H1 (cell line): ENCODE measurements around the gene MROH2B. TPM values are rescaled to one million over a fixed set of nuclear protein-coding genes. Genes with fewer than 3 reads are reported as not detected.

Experiments
- CTCF ChIA-PET: fragments of 300-600 bp; sonication (Branson Sonifier 250); formaldehyde crosslinking; loops from one replicate; lab custom pipeline; 2021; ENCODE audit not compliant: partially characterized antibody; lab: Charles Lee
- POLR2A ChIA-PET: fragments of 300-600 bp; sonication (Branson Sonifier 250); formaldehyde crosslinking; loops from one replicate; lab custom pipeline; 2021; ENCODE audit warnings: inconsistent platforms; ENCODE audit not compliant: partially characterized antibody; lab: Charles Lee
- DNase-seq, 2 experiments: peaks; one replicate each; pipeline versions ENCODE4 v3.0.0 to v3.0.0-alpha.2; 2010 to 2022; ENCODE audit warnings: low spot score in 2 of 2, low read depth in 1 of 2, mixed read lengths in 1 of 2
- FAIRE-seq: peaks from 2 replicates; lab custom pipeline; 2011; peaks lifted over from hg19 to GRCh38; lab: Jason Lieb, UNC
- H2AFZ ChIP-seq: 2 replicates; pipeline ENCODE4 v1.8.1; 2012; ENCODE audit warnings: low read length, inconsistent platforms
- H2AK5ac ChIP-seq: 2 replicates; pipeline ENCODE4 v1.6.1; 2013; ENCODE audit warnings: low read depth, low read length
- H2BK120ac ChIP-seq: replicated peaks from 2 replicates; pipeline ENCODE3; 2013; ENCODE audit warnings: low read depth, low read length, inconsistent platforms
- H2BK12ac ChIP-seq: 2 replicates; pipeline ENCODE4 v1.6.1; 2013; ENCODE audit warnings: low read depth, low read length
- H2BK15ac ChIP-seq: 2 replicates; pipeline ENCODE4 v1.6.1; 2013; ENCODE audit warnings: low read length
- H2BK20ac ChIP-seq: 2 replicates; pipeline ENCODE4 v1.6.1; 2013; ENCODE audit warnings: low read length
- H2BK5ac ChIP-seq: 2 replicates; pipeline ENCODE4 v1.6.1; 2013; ENCODE audit warnings: low read depth, low read length
- H3K14ac ChIP-seq: 2 replicates; pipeline ENCODE4 v1.6.1; 2013; ENCODE audit warnings: inconsistent platforms; ENCODE audit not compliant: insufficient read length
- H3K18ac ChIP-seq: 2 replicates; pipeline ENCODE4 v1.6.1; 2013; ENCODE audit warnings: low read length; ENCODE audit errors: extremely low read depth
- H3K23ac ChIP-seq: 2 replicates; pipeline ENCODE4 v1.6.1; 2013; ENCODE audit warnings: inconsistent platforms; ENCODE audit not compliant: insufficient read length
- H3K23me2 ChIP-seq: 2 replicates; pipeline ENCODE4 v1.6.1; 2013; ENCODE audit warnings: low read depth, low read length
- H3K27ac ChIP-seq: 2 replicates; pipeline ENCODE4 v1.6.1; 2011; ENCODE audit warnings: low read depth, low read length, inconsistent platforms
- H3K27me3 ChIP-seq, 4 experiments: replicated peaks in 1 of 4; 1 replicate in 1 of 4; 2 replicates in 3 of 4; pipeline versions ENCODE4 v1.6.1 to v1.8.1; 2011 to 2013; ENCODE audit warnings: low read length in 3 of 4, mild to moderate bottlenecking in 3 of 4, inconsistent platforms in 2 of 4, mixed read lengths in 2 of 4, moderate library complexity in 1 of 4; ENCODE audit not compliant: control insufficient read depth in 3 of 4, insufficient read depth in 3 of 4; ENCODE audit errors: extremely low read depth in 1 of 4
- H3K36me3 ChIP-seq, 4 experiments: 2 replicates each; pipeline versions ENCODE4 v1.6.1 to v1.8.1; 2011 to 2013; ENCODE audit warnings: mild to moderate bottlenecking in 4 of 4, low read length in 3 of 4, moderate library complexity in 2 of 4, control low read depth in 1 of 4, inconsistent platforms in 1 of 4; ENCODE audit not compliant: insufficient read depth in 4 of 4, control insufficient read depth in 2 of 4
- H3K4ac ChIP-seq: replicated peaks from 2 replicates; pipeline ENCODE3; 2013; ENCODE audit warnings: low read length, low read depth, mixed read lengths, inconsistent platforms; ENCODE audit not compliant: insufficient read length
- H3K4me1 ChIP-seq, 4 experiments: replicated peaks in 1 of 4; 1 replicate in 1 of 4; 2 replicates in 3 of 4; pipeline versions ENCODE4 v1.6.1 to v1.8.1; 2011 to 2013; ENCODE audit warnings: low read length in 3 of 4, inconsistent platforms in 2 of 4, mixed read lengths in 1 of 4; ENCODE audit not compliant: insufficient read depth in 4 of 4, control insufficient read depth in 3 of 4
- H3K4me2 ChIP-seq, 2 experiments: 2 replicates each; pipeline versions ENCODE4 v1.6.1 to v1.8.1; 2011 to 2013; ENCODE audit warnings: low read depth in 2 of 2, low read length in 2 of 2, control low read depth in 1 of 2, inconsistent platforms in 1 of 2, mild to moderate bottlenecking in 1 of 2; ENCODE audit not compliant: insufficient read depth in 1 of 2
- H3K4me3 ChIP-seq, 4 experiments: fragments of 200-600, 300-600 bp in 1 of 4; sonication (generic), shearing (Covaris generic), sonication (Bioruptor Twin) in 1 of 4; 2 replicates each; pipeline versions ENCODE4 v1.5.1 to v1.8.1; 2011 to 2016; ENCODE audit warnings: low read length in 4 of 4, low read depth in 3 of 4, control low read depth in 2 of 4, inconsistent platforms in 2 of 4, mild to moderate bottlenecking in 2 of 4, mixed read lengths in 1 of 4, moderate library complexity in 1 of 4; ENCODE audit not compliant: insufficient read depth in 2 of 4; ENCODE audit errors: extremely low read depth in 1 of 4
- H3K56ac ChIP-seq: replicated peaks from 2 replicates; pipeline ENCODE3; 2013; ENCODE audit warnings: low read depth, mild to moderate bottlenecking, mixed read lengths, low read length, inconsistent platforms; ENCODE audit not compliant: insufficient read length
- H3K79me1 ChIP-seq: 2 replicates; pipeline ENCODE4 v1.6.1; 2013; ENCODE audit warnings: low read depth, low read length, control low read depth
- H3K79me2 ChIP-seq, 2 experiments: 2 replicates each; pipeline versions ENCODE4 v1.6.1 to v1.8.1; 2012 to 2013; ENCODE audit warnings: low read length in 2 of 2, mild to moderate bottlenecking in 2 of 2, inconsistent platforms in 1 of 2; ENCODE audit not compliant: insufficient read depth in 2 of 2, control insufficient read depth in 1 of 2
- H3K9ac ChIP-seq, 4 experiments: replicated peaks in 1 of 4; 1 replicate in 1 of 4; 2 replicates in 3 of 4; pipeline versions ENCODE4 v1.6.1 to v1.8.1; 2011 to 2013; ENCODE audit warnings: low read depth in 3 of 4, low read length in 3 of 4, control low read depth in 2 of 4, mild to moderate bottlenecking in 2 of 4, moderate library complexity in 2 of 4, inconsistent platforms in 1 of 4; ENCODE audit errors: extremely low read depth in 1 of 4
- H3K9me3 ChIP-seq, 2 experiments: 2 replicates each; pipeline versions ENCODE4 v1.6.1 to v1.8.1; 2012 to 2013; ENCODE audit warnings: mild to moderate bottlenecking in 2 of 2, moderate library complexity in 2 of 2, control low read depth in 1 of 2, inconsistent platforms in 1 of 2, low read depth in 1 of 2, low read length in 1 of 2, mixed read lengths in 1 of 2; ENCODE audit not compliant: insufficient read depth in 2 of 2
- H4K20me1 ChIP-seq, 2 experiments: replicated peaks in 1 of 2; 2 replicates each; pipeline versions ENCODE3 to v1.8.1; 2011 to 2013; ENCODE audit warnings: inconsistent platforms in 2 of 2, low read length in 2 of 2, mild to moderate bottlenecking in 1 of 2; ENCODE audit not compliant: insufficient read depth in 2 of 2, control insufficient read depth in 1 of 2
- H4K5ac ChIP-seq: 2 replicates; pipeline ENCODE4 v1.6.1; 2013; ENCODE audit warnings: low read length, low read depth, mixed read lengths, inconsistent platforms; ENCODE audit not compliant: insufficient read length
- H4K8ac ChIP-seq: 2 replicates; pipeline ENCODE4 v1.8.0; 2013; ENCODE audit warnings: mild to moderate bottlenecking, moderate library complexity, low read length, inconsistent platforms; ENCODE audit not compliant: insufficient read depth; ENCODE audit errors: extremely low read depth
- H4K91ac ChIP-seq: replicated peaks from 2 replicates; pipeline ENCODE3; 2013; ENCODE audit warnings: low read length, mixed read lengths, inconsistent platforms; ENCODE audit not compliant: insufficient read length
- CHD1 ChIP-seq: IDR thresholded peaks from 2 replicates; pipeline ENCODE4 v1.6.1; 2012; ENCODE audit warnings: low read depth, low read length, improper control_type of control experiment
- KDM1A ChIP-seq: fragments of 200-600, 300-600 bp; sonication (generic); IDR thresholded peaks from 2 replicates; pipeline ENCODE4 v1.7.1; 2016; ENCODE audit warnings: mild to moderate bottlenecking, low read length, borderline replicate concordance
- WGBS, 2 experiments: shearing (Covaris generic) in 1 of 2; methylation state at CpG; one replicate each; pipeline versions ENCODE4 v1.1.6 to v1.1.7; 2013 to 2015; ENCODE audit warnings: low lambda C conversion rate in 2 of 2, mixed read lengths in 2 of 2, inconsistent platforms in 1 of 2, low coverage in 1 of 2, missing lambda C conversion rate in 1 of 2; ENCODE audit not compliant: insufficient replicate concordance in 2 of 2, insufficient coverage in 1 of 2, insufficient read length in 1 of 2; ENCODE audit errors: extremely low coverage in 1 of 2, missing lambda C conversion rate in 1 of 2; 5-methylcytosine and 5-hydroxymethylcytosine counted together
- polyA plus RNA-seq, 7 experiments: library from polyadenylated mRNA; depleted of rRNA in 3 of 7; stranded (reverse) in 5 of 7; unstranded in 2 of 7; fragments of >200 nt in 5 of 7; fragments of 200-250 nt in 2 of 7; gene quantifications; 1 replicate in 5 of 7; 2 replicates in 1 of 7; 4 replicates in 1 of 7; pipeline versions ENCODE4 v1.2.1 to v1.2.3, GENCODE V29; 2011 to 2013; ENCODE audit warnings: missing spikeins in 2 of 7, mixed read lengths in 2 of 7
- total RNA-seq: library from RNA; stranded (reverse); fragmentation: NEBNext Ultra II Directional; extraction: Animal tissue kit (Norgen Biotek cat#: 25700); gene quantifications from 2 replicates; pipeline ENCODE4 v1.2.1, GENCODE V29; 2021
- TF ChIP-seq, protein P1 (sequence below): IDR thresholded peaks from 2 replicates; pipeline ENCODE4 v1.6.1; 2011; ENCODE audit warnings: low read length, improper control_type of control experiment

Gene MROH2B
- total and polyA plus RNA-seq, 2 of the 8 experiments (the other 6 are each of a cell fraction or from before 2014, with no cell fraction given): not detected

DNA sequence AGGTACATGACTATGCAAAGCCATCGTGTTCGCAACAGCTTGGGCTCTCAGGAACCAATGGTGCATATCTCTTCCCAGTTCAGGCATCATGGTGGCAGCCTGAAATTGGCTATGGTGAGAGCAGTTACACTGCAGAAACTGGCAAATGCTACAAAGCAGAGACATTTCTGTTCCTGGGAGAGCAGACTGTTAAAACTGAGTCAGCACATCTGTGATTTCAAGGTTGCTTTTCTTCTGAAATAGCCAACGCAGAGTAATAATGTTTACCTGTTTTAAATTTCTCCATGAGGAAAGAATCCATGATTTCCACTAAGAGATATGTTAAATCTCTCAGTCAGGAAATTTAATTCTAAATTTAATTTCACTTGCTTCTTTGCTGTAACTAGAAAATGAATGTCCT, 114.1 kb downstream of the MROH2B start:
- H3K79me1 ChIP-seq: no peaks in the 10 kb centered on the region
- no peak overlapping the region for H2BK12ac ChIP-seq
- CTCF ChIA-PET: no interaction called here
- H2BK120ac ChIP-seq: no peak overlapping the region
- no peak overlapping the region for H3K4me3 ChIP-seq
- H2AFZ ChIP-seq: 0 out of 2 replicates have a peak overlapping the region, but pooled peaks have one; percentile 30
- H3K27ac ChIP-seq: no peak overlapping the region
- H2BK15ac ChIP-seq: no peak overlapping the region
- no peak overlapping the region for H3K56ac ChIP-seq
- H3K4me1 ChIP-seq: 0 out of 7 replicates have a peak, but pooled peaks cover 0 to 3% (median 0%) of the 10 kb centered on the region in 4 experiments
- H3K4me2 ChIP-seq: no peak overlapping the region
- DNase-seq: no peak
- H3K9me3 ChIP-seq: peaks cover 0 to 6% of the 10 kb centered on the region in 2 experiments; a peak in 1 of 4 replicates
- no peak overlapping the region for H3K4ac ChIP-seq
- H4K8ac ChIP-seq: no peak overlapping the region
- WGBS, 2 experiments: 96% methylated on average over 3 of the region's 3 CpGs; no CpG with 5 or more reads in 1 of the 2 experiments
- POLR2A ChIA-PET: no interaction called here
- no peak overlapping the region for H2AK5ac ChIP-seq
- H3K36me3 ChIP-seq: no peaks in the 10 kb centered on the region
- no peaks in the 10 kb centered on the region for H4K20me1 ChIP-seq
- H2BK20ac ChIP-seq: 0 out of 2 replicates have a peak overlapping the region, but pooled peaks have one; percentile 13
- no peak overlapping the region for H3K23ac ChIP-seq
- H3K23me2 ChIP-seq: no peaks in the 10 kb centered on the region
- no peaks in the 10 kb centered on the region for H3K79me2 ChIP-seq
- no peak overlapping the region for H4K5ac ChIP-seq
- H3K9ac ChIP-seq: no peak overlapping the region
- H3K27me3 ChIP-seq: no peaks in the 10 kb centered on the region
- H3K14ac ChIP-seq: no peak overlapping the region
- no peak overlapping the region for H4K91ac ChIP-seq
- H3K18ac ChIP-seq: no peak overlapping the region
- FAIRE-seq: no peak
- no peak overlapping the region for H2BK5ac ChIP-seq
- TF ChIP-seq KDM1A (no peak), CHD1 (no peak)
- TF ChIP-seq, protein P1, sequence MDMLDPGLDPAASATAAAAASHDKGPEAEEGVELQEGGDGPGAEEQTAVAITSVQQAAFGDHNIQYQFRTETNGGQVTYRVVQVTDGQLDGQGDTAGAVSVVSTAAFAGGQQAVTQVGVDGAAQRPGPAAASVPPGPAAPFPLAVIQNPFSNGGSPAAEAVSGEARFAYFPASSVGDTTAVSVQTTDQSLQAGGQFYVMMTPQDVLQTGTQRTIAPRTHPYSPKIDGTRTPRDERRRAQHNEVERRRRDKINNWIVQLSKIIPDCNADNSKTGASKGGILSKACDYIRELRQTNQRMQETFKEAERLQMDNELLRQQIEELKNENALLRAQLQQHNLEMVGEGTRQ: no peak
